ENCODE measurements around the gene ZNF224. TPM values are rescaled to one million over a fixed set of nuclear protein-coding genes. Genes with fewer than 3 reads are reported as not detected.

The ZNF224 gene
- polyA plus RNA-seq, 2 of the 4 experiments (the other 2 are of a cell fraction): 17.0 to 25.0 TPM

DNA sequence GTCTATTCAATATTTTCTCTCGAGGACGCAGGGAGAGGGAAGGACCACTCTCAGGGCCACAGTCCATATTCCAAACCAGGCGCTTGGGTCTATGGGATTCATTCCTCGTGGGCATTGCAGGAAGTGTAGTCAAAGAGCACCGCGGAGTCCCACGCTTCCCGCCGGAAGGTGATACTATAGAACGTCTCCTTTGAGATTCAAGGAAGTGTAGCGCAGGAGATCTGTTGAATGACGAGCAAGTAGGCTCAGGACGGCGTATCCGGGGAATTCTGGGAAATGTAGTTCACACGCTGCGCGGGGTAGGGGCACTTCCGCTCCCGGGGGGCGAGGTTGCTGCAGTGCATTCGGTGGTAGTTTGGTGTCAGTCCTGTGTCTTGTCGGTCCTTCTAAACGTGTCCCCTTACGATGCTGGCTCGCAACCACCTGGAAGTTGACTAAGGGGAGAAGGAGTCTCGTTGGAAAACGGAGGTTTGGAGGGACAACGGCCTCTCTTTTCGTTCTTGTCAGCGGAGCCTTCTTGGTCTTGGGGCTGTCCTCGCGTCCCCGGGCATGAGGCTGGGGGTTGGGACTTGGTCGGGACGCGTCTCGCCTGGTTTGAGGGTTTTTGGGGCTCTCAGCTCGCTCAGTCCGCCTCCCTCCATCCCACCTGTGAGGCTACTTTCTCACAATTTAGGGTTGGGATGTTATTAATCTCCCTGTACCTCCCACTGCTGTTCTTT is 22.2 kb upstream of the ZNF224 start, which contains the start of gene ZNF284:
Gene ZNF284, plus strand, starts transcription at position 336 of the 719 bp plus-strand sequence. CDS start 4,231 bp downstream, outside the sequence.
- Histone ChIP-seq H3K9me3 (peaks cover 76% of the 10 kb centered on the region), H3K27ac (peak within 1 kb of the TSS; percentile 44 to 72), H3K4me3 (peak within 1 kb of the TSS; percentile 55), H3K4me2 (peak within 1 kb of the TSS; percentile 67), H3K4me1 (no peaks in the 10 kb centered on the region)
- ATAC-seq: peak; percentile 98 to 100
- 4% methylated on average over 40 of the region's 40 CpGs for WGBS (ENCODE audit: missing lambda C conversion rate)
- POLR2A ChIA-PET: no interaction called here
- CTCF ChIA-PET: no interaction called here
- peak; percentile 95 to 96 for DNase-seq (ENCODE audit: low read depth in 1 of 2, low spot score in 1 of 2)
- peak; percentile 97 for FAIRE-seq
- TF ChIP-seq RAD21 (conservative IDR thresholded peaks at IDR 0.05 in 1 of 2, IDR thresholded peaks at IDR 0.05 in 1 of 2): no peak
- TF ChIP-seq HOXB13 (CRISPR knock-in tag; IDR thresholded peaks at IDR 0.05; ENCODE audit: low read depth): peak; percentile 75; the same call in 1 of the 2 replicates
- TF ChIP-seq KDM1A (IDR thresholded peaks at IDR 0.05; ENCODE audit: low read depth): no peak
- TF ChIP-seq CHD2 (IDR thresholded peaks at IDR 0.05; ENCODE audit: low read length, partially characterized antibody): no peak
- no peak for TF ChIP-seq EP300 (IDR thresholded peaks at IDR 0.05)
- no peak for TF ChIP-seq CBX2 (IDR thresholded peaks at IDR 0.05; ENCODE audit: borderline replicate concordance, low read depth)
- TF ChIP-seq SMC3 (IDR thresholded peaks at IDR 0.05): no peak
- TF ChIP-seq MAZ (IDR thresholded peaks at IDR 0.05; ENCODE audit: borderline replicate concordance, low read depth, low read length): no peak
- TF ChIP-seq, protein P1, sequence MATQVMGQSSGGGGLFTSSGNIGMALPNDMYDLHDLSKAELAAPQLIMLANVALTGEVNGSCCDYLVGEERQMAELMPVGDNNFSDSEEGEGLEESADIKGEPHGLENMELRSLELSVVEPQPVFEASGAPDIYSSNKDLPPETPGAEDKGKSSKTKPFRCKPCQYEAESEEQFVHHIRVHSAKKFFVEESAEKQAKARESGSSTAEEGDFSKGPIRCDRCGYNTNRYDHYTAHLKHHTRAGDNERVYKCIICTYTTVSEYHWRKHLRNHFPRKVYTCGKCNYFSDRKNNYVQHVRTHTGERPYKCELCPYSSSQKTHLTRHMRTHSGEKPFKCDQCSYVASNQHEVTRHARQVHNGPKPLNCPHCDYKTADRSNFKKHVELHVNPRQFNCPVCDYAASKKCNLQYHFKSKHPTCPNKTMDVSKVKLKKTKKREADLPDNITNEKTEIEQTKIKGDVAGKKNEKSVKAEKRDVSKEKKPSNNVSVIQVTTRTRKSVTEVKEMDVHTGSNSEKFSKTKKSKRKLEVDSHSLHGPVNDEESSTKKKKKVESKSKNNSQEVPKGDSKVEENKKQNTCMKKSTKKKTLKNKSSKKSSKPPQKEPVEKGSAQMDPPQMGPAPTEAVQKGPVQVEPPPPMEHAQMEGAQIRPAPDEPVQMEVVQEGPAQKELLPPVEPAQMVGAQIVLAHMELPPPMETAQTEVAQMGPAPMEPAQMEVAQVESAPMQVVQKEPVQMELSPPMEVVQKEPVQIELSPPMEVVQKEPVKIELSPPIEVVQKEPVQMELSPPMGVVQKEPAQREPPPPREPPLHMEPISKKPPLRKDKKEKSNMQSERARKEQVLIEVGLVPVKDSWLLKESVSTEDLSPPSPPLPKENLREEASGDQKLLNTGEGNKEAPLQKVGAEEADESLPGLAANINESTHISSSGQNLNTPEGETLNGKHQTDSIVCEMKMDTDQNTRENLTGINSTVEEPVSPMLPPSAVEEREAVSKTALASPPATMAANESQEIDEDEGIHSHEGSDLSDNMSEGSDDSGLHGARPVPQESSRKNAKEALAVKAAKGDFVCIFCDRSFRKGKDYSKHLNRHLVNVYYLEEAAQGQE (IDR thresholded peaks at IDR 0.05): no peak
- TF ChIP-seq, protein P2, sequence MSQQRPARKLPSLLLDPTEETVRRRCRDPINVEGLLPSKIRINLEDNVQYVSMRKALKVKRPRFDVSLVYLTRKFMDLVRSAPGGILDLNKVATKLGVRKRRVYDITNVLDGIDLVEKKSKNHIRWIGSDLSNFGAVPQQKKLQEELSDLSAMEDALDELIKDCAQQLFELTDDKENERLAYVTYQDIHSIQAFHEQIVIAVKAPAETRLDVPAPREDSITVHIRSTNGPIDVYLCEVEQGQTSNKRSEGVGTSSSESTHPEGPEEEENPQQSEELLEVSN (IDR thresholded peaks at IDR 0.05; ENCODE audit: borderline replicate concordance, low read depth): peak; percentile 91
- no peak for TF ChIP-seq MYC (IDR thresholded peaks at IDR 0.05; ENCODE audit: borderline replicate concordance, low read length)
- TF ChIP-seq, protein P3, sequence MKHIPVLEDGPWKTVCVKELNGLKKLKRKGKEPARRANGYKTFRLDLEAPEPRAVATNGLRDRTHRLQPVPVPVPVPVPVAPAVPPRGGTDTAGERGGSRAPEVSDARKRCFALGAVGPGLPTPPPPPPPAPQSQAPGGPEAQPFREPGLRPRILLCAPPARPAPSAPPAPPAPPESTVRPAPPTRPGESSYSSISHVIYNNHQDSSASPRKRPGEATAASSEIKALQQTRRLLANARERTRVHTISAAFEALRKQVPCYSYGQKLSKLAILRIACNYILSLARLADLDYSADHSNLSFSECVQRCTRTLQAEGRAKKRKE (CRISPR knock-in tag; IDR thresholded peaks at IDR 0.05; ENCODE audit: low read depth): no peak
- TF ChIP-seq, protein P4, sequence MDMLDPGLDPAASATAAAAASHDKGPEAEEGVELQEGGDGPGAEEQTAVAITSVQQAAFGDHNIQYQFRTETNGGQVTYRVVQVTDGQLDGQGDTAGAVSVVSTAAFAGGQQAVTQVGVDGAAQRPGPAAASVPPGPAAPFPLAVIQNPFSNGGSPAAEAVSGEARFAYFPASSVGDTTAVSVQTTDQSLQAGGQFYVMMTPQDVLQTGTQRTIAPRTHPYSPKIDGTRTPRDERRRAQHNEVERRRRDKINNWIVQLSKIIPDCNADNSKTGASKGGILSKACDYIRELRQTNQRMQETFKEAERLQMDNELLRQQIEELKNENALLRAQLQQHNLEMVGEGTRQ (IDR thresholded peaks at IDR 0.05): no peak
- no peak for TF ChIP-seq ZNF302 (CRISPR knock-in tag; IDR thresholded peaks at IDR 0.05)
- 0 out of 2 replicates have a peak, but pooled peaks have one; percentile 12 for TF ChIP-seq GATA3 (IDR thresholded peaks at IDR 0.05; ENCODE audit: borderline replicate concordance)
- TF ChIP-seq, protein P5, sequence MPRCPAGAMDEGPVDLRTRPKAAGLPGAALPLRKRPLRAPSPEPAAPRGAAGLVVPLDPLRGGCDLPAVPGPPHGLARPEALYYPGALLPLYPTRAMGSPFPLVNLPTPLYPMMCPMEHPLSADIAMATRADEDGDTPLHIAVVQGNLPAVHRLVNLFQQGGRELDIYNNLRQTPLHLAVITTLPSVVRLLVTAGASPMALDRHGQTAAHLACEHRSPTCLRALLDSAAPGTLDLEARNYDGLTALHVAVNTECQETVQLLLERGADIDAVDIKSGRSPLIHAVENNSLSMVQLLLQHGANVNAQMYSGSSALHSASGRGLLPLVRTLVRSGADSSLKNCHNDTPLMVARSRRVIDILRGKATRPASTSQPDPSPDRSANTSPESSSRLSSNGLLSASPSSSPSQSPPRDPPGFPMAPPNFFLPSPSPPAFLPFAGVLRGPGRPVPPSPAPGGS (IDR thresholded peaks at IDR 0.05): no peak
- no peak for TF ChIP-seq ZFP36 (IDR thresholded peaks at IDR 0.05; ENCODE audit: borderline replicate concordance, partially characterized antibody)
- TF ChIP-seq, protein P6, sequence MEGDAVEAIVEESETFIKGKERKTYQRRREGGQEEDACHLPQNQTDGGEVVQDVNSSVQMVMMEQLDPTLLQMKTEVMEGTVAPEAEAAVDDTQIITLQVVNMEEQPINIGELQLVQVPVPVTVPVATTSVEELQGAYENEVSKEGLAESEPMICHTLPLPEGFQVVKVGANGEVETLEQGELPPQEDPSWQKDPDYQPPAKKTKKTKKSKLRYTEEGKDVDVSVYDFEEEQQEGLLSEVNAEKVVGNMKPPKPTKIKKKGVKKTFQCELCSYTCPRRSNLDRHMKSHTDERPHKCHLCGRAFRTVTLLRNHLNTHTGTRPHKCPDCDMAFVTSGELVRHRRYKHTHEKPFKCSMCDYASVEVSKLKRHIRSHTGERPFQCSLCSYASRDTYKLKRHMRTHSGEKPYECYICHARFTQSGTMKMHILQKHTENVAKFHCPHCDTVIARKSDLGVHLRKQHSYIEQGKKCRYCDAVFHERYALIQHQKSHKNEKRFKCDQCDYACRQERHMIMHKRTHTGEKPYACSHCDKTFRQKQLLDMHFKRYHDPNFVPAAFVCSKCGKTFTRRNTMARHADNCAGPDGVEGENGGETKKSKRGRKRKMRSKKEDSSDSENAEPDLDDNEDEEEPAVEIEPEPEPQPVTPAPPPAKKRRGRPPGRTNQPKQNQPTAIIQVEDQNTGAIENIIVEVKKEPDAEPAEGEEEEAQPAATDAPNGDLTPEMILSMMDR (IDR thresholded peaks at IDR 0.05): no peak
- peak in 1 of 2 experiments; percentile 49; a peak in 1 of 5 replicates for TF ChIP-seq JUN (IDR thresholded peaks at IDR 0.05)
- no peak for TF ChIP-seq RNF2 (IDR thresholded peaks at IDR 0.05; ENCODE audit: borderline replicate concordance, low read depth)
- TF ChIP-seq ESRRA (IDR thresholded peaks at IDR 0.05; ENCODE audit: borderline replicate concordance, low read length): no peak
- no peak for TF ChIP-seq PHF8 (IDR thresholded peaks at IDR 0.05; ENCODE audit: borderline replicate concordance, low read depth)
- TF ChIP-seq SREBF2 (IDR thresholded peaks at IDR 0.05): no peak
- TF ChIP-seq RARB (CRISPR knock-in tag; IDR thresholded peaks at IDR 0.05): no peak
- no peak for TF ChIP-seq CHD4 (IDR thresholded peaks at IDR 0.05; ENCODE audit: borderline replicate concordance)
- TF ChIP-seq ZSCAN20 (CRISPR knock-in tag; IDR thresholded peaks at IDR 0.05): no peak
- no peak for TF ChIP-seq TP53 (CRISPR knock-in tag; IDR thresholded peaks at IDR 0.05)
- no peak for TF ChIP-seq HEYL (CRISPR knock-in tag; IDR thresholded peaks at IDR 0.05)
- TF ChIP-seq, protein P7, sequence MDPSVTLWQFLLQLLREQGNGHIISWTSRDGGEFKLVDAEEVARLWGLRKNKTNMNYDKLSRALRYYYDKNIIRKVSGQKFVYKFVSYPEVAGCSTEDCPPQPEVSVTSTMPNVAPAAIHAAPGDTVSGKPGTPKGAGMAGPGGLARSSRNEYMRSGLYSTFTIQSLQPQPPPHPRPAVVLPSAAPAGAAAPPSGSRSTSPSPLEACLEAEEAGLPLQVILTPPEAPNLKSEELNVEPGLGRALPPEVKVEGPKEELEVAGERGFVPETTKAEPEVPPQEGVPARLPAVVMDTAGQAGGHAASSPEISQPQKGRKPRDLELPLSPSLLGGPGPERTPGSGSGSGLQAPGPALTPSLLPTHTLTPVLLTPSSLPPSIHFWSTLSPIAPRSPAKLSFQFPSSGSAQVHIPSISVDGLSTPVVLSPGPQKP (IDR thresholded peaks at IDR 0.05; ENCODE audit: low read depth, low read length): no peak

All from A549 (cell line).